GM18520 (cell line): Measurements from ENCODE around the gene RDH13.
"Not testable (repeated sequence)": the region's sequence is repeated elsewhere in the genome, so short reads cannot be mapped to it uniquely, and the experiment has no call there.

Experiments used
- ATAC-seq: cut with Tn5 transposase; IDR thresholded peaks from one replicate; pipeline ENCODE4 v1.9.1; 2021; ENCODE audit not compliant: unreplicated experiment

The RDH13 gene

GRCh38 chr19:55018216-55018615 lies 44.7 kb downstream of the RDH13 start:
- no peak for ATAC-seq

GRCh38 chr19:55016017-55016416 lies 46.9 kb downstream of the RDH13 start:
- no peak for ATAC-seq

- no peak for ATAC-seq
These were observed 47.8 kb downstream of the RDH13 start for GRCh38 chr19:55015126-55015525.

DNA sequence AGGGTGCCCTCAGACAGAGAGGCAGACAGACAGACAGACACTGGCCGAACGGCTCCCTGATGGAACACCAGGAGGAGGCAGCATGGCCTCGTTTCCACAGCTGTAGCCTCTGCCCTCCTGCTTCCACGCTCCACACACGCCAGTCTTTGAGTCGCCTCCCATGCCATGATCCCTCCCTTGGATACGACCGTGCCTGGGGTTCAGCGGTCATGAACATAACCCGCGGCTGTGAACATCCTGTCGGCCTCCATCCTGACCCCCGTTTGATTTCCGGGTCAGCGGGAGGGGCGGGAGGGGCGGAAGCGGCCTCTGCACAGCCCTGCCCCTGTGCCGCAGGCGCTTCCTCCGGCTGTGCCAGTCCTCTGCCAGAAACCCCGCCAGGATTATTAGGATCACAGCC lies 48.2 kb downstream of the RDH13 start:
- no peak for ATAC-seq

DNA sequence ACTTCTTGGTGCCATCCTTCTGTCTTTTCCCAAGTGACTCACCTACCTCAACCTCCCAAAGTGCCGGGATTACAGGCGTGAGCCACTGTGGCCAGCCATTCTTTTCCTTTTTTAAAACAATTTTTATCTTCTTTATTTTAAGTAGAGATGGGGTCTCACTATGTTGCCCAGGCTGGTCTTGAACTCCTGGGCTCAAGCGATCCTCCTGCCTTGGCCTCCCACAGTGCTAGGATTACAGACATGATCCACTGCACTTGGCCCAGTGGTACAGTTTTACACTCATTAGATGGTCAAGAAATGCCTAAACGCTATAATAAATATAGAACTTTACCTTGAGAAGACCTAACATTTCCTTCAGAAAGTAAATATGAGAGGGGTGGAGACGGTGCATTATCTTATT lies 49.4 kb downstream of the RDH13 start:
- ATAC-seq, result no peak

DNA sequence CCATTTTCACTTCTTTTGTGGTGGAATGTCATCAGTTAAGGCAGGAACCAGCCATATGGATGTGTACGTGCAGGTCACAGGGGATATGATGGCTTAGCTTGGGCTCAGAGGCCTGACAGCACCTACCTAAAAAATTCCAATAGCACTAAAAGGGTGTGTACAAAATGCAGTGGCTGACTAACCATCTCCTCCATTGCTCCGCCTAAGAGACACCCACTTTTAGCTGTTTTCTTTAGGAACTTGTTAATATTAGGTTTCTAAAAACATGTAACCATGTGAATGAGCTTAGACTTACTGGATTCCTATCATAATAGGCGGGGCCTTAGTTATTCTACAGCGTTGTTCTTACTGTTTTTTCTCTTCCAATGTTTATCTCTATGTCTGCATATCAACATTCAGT lies 50.6 kb downstream of the RDH13 start:
- ATAC-seq, result no peak

GRCh38 chr19:55010561-55010960 lies 52.4 kb downstream of the RDH13 start:
- ATAC-seq, result not testable (repeated sequence)

DNA sequence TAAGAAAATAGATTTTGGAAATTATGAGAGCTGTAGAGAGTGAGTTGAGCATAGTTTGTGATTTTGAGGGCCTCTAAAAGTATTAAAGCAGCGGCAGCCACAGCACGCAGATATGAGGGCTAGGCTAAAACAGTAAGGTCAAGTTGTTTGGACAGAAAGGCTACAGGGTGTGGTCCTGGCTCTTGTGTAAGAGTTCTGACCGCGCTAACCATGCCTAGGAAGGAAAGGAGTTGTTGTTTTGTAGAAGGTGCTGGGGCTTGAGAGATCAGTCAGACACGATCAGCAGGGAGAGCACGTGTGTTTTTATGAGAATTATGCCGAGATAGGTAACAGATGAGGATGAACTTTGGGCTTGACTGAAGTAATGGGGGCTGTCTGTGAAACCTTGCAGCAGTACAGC lies 54.2 kb downstream of the RDH13 start:
- not testable (repeated sequence) for ATAC-seq

DNA sequence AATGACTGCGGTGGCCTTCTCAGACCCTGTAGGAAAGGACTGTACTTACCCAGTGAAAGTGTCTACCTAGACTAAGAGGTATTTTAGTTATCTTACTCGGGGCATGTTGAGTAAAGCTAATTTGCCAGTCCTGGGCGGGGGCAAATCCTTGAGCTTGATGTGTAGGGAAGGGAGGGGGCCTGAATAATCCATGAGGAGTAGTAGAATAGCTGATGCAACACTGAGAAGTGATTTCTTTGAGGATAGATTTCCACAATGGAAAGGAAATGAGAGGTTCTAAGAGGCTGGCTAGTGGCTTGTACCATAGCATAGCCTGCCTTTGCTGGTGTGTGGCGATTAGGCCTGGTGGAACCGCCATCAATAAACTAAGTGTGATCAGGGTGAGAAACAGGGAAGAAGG lies 54.8 kb downstream of the RDH13 start:
- not testable (repeated sequence) for ATAC-seq

GRCh38 chr19:55007537-55007936 lies 55.4 kb downstream of the RDH13 start:
- ATAC-seq, result not testable (repeated sequence)

- not testable (repeated sequence) for ATAC-seq
These were observed 56.2 kb downstream of the RDH13 start for GRCh38 chr19:55006795-55007194.

DNA sequence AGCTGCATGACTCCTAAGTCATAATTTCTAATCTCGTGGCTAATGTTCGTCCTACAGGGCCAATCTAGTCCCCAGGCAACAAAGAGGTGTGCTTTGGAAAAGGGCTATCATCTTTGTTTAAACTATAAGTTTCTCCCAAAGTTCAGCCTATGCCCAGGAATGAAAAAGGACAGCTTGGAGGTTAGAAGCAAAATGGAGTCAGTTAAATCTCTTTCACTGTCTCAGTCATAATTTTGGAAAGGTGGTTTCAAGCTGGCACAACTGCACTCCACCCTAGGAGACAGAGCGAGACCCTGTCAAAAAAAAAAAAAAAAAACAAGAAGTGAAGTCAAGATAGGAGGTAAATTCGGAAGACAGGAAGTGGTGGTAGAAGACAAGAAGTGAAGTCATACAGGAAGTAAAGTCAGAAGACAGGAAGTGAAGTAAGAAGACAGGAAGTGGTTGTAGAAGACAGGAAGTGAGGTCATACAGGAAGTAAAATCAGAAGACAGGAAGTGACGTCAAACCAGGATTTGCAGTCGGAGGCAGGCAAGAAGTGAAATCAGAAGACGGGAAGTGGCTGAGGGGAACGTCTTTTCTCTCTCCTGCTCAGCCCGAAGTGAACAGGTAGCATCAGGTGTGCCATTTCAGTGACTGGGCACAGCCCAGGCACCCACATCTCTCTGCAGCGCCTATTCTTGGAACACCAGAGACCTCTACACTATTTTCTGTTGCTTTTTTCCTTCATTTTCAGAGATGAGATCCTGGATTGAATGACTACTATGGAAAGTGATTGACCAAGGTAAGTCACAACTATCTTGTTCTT lies 57.1 kb downstream of the RDH13 start:
- no peak for ATAC-seq

DNA sequence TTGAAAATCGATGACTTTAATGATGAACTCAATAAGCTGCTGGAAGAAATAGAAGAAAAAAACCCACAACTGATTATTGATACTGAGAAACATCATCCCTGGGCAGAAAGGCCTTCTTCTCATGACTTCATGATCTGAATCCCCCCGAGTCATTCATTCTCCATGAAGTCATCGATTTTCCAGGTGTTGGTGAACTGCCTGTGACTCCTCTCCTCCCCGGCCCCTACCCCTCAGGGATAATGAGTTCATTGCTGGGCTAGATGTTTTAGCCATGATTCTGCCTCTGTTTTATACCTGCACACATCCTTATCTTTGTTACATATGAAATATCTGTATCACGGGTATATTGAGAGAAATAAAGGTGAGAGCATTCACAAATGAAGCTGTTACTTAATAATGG lies 62.2 kb downstream of the RDH13 start:
- ATAC-seq, result no peak

GRCh38 chr19:54998751-54999239 lies 64.2 kb downstream of the RDH13 start:
- ATAC-seq, result not testable (repeated sequence)

DNA sequence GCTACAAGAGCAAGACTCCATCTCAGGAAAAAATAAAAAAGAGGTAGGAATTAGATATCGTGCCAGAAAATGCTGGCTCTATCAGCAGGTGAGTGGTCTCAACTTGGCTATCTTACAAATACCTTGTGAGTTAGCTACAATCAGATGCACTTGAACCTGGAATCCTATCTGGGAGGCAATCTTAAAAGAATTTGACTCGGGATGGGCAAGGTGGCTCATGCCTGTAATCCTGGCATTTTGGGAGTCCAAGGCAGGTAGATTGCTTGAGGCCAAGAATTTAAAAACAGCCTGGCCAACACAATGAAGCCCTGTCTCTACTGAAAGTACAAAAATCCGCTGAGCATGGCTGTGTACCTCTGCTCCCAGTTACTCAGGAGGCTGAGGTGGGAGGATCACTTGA lies 67.4 kb downstream of the RDH13 start:
- ATAC-seq, result no peak
